HS-27A (cell line): ENCODE results near the gene NR5A2.

Experiments used
- DNase-seq: peaks from one replicate; pipeline ENCODE4 v3.0.0-alpha.2; 2012; ENCODE audit warnings: low read depth, missing footprints

Gene NR5A2

GRCh38 chr1:200036619-200037270, 9.2 kb downstream of the NR5A2 start:
- no peak for DNase-seq

GRCh38 chr1:200037501-200037900, 10.0 kb downstream of the NR5A2 start:
- DNase-seq: no peak

- DNase-seq: no peak
Observed at GRCh38 chr1:200037904-200038303, 10.4 kb downstream of the NR5A2 start.

GRCh38 chr1:200038325-200038980, 10.9 kb downstream of the NR5A2 start:
- DNase-seq: no peak

- DNase-seq: no peak
Observed at GRCh38 chr1:200038981-200039848, 11.7 kb downstream of the NR5A2 start.

GRCh38 chr1:200039849-200040474, 12.5 kb downstream of the NR5A2 start:
- no peak for DNase-seq

GRCh38 chr1:200040481-200041138, 13.1 kb downstream of the NR5A2 start:
- no peak for DNase-seq

GRCh38 chr1:200041337-200042118, 14.0 kb downstream of the NR5A2 start:
- DNase-seq: no peak

- DNase-seq: no peak
Observed at GRCh38 chr1:200042119-200042551, 14.6 kb downstream of the NR5A2 start.

GRCh38 chr1:200042552-200043335, 15.2 kb downstream of the NR5A2 start:
- DNase-seq: no peak

- DNase-seq: no peak
Observed at GRCh38 chr1:200043336-200043668, 15.8 kb downstream of the NR5A2 start.

GRCh38 chr1:200046115-200046514, 18.6 kb downstream of the NR5A2 start:
- DNase-seq: no peak

- no peak for DNase-seq
Observed at GRCh38 chr1:200048244-200048643, 20.7 kb downstream of the NR5A2 start.

- no peak for DNase-seq
Observed at GRCh38 chr1:200049810-200050209, 22.3 kb downstream of the NR5A2 start.

- no peak for DNase-seq
Observed at GRCh38 chr1:200051620-200052019, 24.1 kb downstream of the NR5A2 start.

- DNase-seq: no peak
Observed at GRCh38 chr1:200053091-200053490, 25.6 kb downstream of the NR5A2 start.

- DNase-seq: no peak
Observed at GRCh38 chr1:200053646-200054045, 26.1 kb downstream of the NR5A2 start.

- no peak for DNase-seq
Observed at GRCh38 chr1:200058341-200058740, 30.8 kb downstream of the NR5A2 start.

GRCh38 chr1:200062143-200062542, 34.6 kb downstream of the NR5A2 start:
- DNase-seq: no peak

- no peak for DNase-seq
Observed at GRCh38 chr1:200072636-200073285, 45.3 kb downstream of the NR5A2 start.
